Fibroblast of mammary gland (primary cell): ENCODE measurements around the gene TMTC2.

Experiments
- DNase-seq: peaks from one replicate; pipeline ENCODE4 v3.0.0-alpha.2; 2010; ENCODE audit warnings: low read depth
- H3K4me3 ChIP-seq: 2 replicates; pipeline ENCODE4 v1.5.1; 2011; ENCODE audit warnings: low read depth, mild to moderate bottlenecking, low read length, moderate library complexity; ENCODE audit not compliant: control insufficient read depth
- CTCF ChIP-seq: conservative IDR thresholded peaks from 2 replicates; pipeline ENCODE4 v1.5.1; 2011; ENCODE audit warnings: low read depth, low read length, inconsistent platforms; ENCODE audit not compliant: control insufficient read depth, insufficient read depth

TMTC2 gene

GRCh38 chr12:82832096-82832495 is 145.4 kb downstream of the TMTC2 start:
- TF ChIP-seq CTCF = no peak
- no peak for DNase-seq
- H3K4me3 ChIP-seq = no peak overlapping the region

- H3K4me3 ChIP-seq = no peak overlapping the region
- TF ChIP-seq CTCF = no peak
- no peak for DNase-seq
Observed at GRCh38 chr12:82832981-82833380, 146.3 kb downstream of the TMTC2 start.

DNA sequence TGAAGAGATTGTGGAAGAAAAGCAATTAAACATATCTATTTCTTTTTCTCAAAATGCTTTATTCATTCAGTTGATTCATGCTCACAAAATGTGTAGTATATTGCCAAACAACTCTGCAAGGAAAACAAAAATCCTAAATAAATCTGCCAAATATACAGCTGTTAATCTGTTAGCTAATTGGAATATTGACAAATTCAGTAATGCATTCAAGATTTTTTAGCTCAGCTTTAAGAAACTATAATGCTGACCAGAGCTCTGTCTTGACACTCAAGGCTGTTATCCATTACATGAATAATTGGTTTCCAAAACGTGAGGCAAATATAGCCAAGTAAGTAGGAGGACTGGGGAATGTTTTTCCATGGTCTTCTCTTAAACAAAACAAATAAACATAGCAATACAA is 146.8 kb downstream of the TMTC2 start:
- no peak overlapping the region for H3K4me3 ChIP-seq
- peak; percentile 21 for DNase-seq
- no peak for TF ChIP-seq CTCF

DNA sequence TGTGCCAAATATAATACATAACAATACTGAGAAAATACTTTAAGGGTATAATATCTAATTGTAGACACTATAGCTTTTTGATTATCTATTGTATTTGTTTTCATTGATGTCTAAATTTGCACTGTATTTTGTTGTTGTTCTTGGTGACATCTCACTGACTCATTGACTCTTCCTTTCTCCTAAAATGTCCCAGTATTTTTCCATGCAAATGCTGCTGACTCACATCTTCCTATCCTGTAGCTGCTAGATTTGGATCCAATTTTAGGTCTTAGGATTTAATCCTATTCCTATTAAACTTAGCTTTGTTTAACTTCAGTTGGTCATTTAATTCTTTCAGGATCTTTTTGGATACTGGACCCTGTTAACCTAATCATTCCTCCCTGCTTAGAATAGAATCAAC is 148.5 kb downstream of the TMTC2 start:
- TF ChIP-seq CTCF = no peak
- peak; percentile 82 for DNase-seq
- no peak overlapping the region for H3K4me3 ChIP-seq

GRCh38 chr12:82838131-82838551 is 151.4 kb downstream of the TMTC2 start:
- no peak for DNase-seq
- no peak for TF ChIP-seq CTCF

GRCh38 chr12:82838827-82839226 is 152.1 kb downstream of the TMTC2 start:
- TF ChIP-seq CTCF = no peak
- no peak for DNase-seq

More at GRCh38 chr12:82838131-82838551, 151.4 kb downstream of the TMTC2 start:
- no peak overlapping the region for H3K4me3 ChIP-seq

DNA sequence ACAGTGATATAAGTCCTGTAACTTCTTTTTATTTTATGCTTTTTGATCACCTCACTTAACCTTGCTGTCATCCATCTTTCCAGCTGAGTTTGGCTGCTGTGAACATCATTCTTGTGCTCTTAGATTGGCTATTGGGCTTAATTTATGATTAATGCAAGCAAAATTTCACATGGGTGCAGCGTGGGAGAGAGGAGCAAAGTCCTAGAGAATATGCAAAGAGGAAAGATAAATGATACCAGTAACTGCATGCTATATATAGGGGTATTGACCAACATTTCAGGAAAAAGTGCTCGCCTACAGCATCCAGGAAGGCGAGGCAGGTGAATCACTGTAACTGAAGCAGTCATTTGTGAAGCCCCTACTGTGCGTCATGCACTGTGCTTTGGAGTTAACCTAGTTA is 153.1 kb downstream of the TMTC2 start:
- DNase-seq = no peak
- TF ChIP-seq CTCF = no peak
- no peak overlapping the region for H3K4me3 ChIP-seq

More at GRCh38 chr12:82838827-82839226, 152.1 kb downstream of the TMTC2 start:
- H3K4me3 ChIP-seq = no peak overlapping the region
